ENCODE measurements around the gene ZBTB5. TPM values are rescaled to one million over a fixed set of nuclear protein-coding genes. Genes with fewer than 3 reads are reported as not detected.
A peak's percentile ranks its signal among the peaks of the same experiment; 100 is the strongest.

ZBTB5 gene
- total and polyA plus RNA-seq, 2 of the 13 experiments (the other 11 are each of a cell fraction or from before 2014, with no cell fraction given), result 12.5 to 20.5 TPM

DNA sequence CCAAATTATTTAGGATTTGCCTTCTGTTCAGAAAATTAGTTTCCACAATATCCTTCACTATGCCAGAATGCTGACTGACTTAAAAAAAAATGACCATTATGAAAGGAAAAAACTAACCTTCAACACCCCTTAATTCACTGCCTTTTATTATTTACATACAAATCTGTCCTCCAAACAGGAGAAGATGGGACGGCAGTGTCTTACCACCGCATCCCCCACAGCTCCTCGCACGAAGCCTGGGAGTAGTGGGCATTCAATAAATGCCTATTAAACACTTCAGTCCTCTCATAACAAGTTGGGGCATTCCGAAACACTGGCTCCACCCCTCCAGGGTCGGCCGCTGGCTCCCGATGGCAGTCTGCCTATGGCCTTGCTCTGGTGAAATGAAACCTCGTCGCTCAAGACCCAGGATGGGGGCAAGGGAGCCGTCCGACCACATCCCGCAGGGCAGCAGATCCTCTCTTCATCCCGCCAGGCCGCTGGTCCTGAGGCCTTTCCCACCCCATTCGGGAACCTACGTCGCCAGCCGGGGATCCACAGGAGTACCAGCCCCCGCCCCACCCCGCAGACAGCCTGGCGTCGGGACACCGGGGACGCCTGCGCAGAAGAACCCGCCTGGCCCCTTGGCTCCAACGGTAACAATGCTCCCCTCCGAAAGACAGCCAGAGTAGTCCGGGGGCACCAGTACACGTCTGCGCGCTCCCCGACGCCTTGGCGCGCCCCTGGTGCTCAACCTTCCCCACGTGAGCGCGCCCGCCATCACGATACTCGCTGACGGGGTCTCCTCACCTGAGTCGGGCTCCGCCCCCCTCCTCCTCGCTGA, 613 bp downstream of the ZBTB5 start:
- H3K4me3 ChIP-seq (replicated peaks in 1 of 3; ENCODE audit: insufficient read depth in 1 of 3, low read depth in 2 of 3, low read length in 3 of 3), result peak overlapping the region; percentile 77 to 95 (median 87)
- CTCF ChIA-PET (ENCODE audit: low intra/inter-chr PET ratio, low total read pairs), result no interaction called here
- no peaks in the 10 kb centered on the region for H3K9me3 ChIP-seq (ENCODE audit: low read length)
- POLR2A ChIA-PET, result interaction anchor here (0.6 to 2.5 kb wide), 16 partner anchors 8 to 560 kb away, joined by 3 to 34 read pairs (median 6); partner anchors contain the start of genes GRHPR, POLR1E and TOMM5
- H3K4me1 ChIP-seq (ENCODE audit: insufficient read depth, low read length), result peaks cover 36% of the 10 kb centered on the region
- H4K20me1 ChIP-seq (ENCODE audit: insufficient read depth, low read length), result peaks cover 18% of the 10 kb centered on the region
- DNase-seq (ENCODE audit: low spot score) (no peak), FAIRE-seq (no peak), ATAC-seq (peak; percentile 55)
- no peak overlapping the region for H2AFZ ChIP-seq (ENCODE audit: low read length)
- H3K36me3 ChIP-seq (replicated peaks in 1 of 2; ENCODE audit: control insufficient read depth in 1 of 2, insufficient read depth in 2 of 2, low read length in 2 of 2), result no peaks in the 10 kb centered on the region
- BruUV-seq (replicated peaks), result no TSS peak
- H3K79me2 ChIP-seq (ENCODE audit: insufficient read depth, low read length), result peaks cover 48% of the 10 kb centered on the region
- peak overlapping the region; percentile 80 for H3K4me2 ChIP-seq (ENCODE audit: low read depth, low read length)
- in situ Hi-C loops (cut with HindIII; ENCODE audit: extremely low pct_ligation_motif_present, low pct_unique_long_range_greater_than_20kb) (no loop called here), intact Hi-C loops (cut with micrococcal nuclease; ENCODE audit: unreplicated experiment) (loop anchor here (2.0 kb wide), 1 partner anchor 42 kb away; the partner anchor contains the start of gene GRHPR)
- peak overlapping the region; percentile 95 for H3K9ac ChIP-seq (ENCODE audit: insufficient read depth, low read depth, low read length)
- peak overlapping the region; percentile 95 for H3K27ac ChIP-seq (ENCODE audit: extremely low read length, insufficient read depth, low read length)
- 0% methylated on average over 16 of the region's 47 CpGs for WGBS (ENCODE audit: low lambda C conversion rate)
- H3K27me3 ChIP-seq (ENCODE audit: control insufficient read depth in 1 of 2, insufficient read depth in 2 of 2, low read length in 2 of 2), result no peaks in the 10 kb centered on the region; a peak in 1 of 5 replicates
- TF ChIP-seq ARNTL (CRISPR knock-in tag; IDR thresholded peaks at IDR 0.05) (0 out of 2 replicates have a peak, but pooled peaks have one; percentile 38), NRL (CRISPR knock-in tag; IDR thresholded peaks at IDR 0.05; ENCODE audit: borderline replicate concordance) (0 out of 2 replicates have a peak, but pooled peaks have one; percentile 57), MATR3 (CRISPR knock-in tag; IDR thresholded peaks at IDR 0.05) (no peak), ZNF160 (CRISPR knock-in tag; IDR thresholded peaks at IDR 0.05) (peak; percentile 80; the same call in 1 of the 2 replicates), SALL1 (CRISPR knock-in tag; IDR thresholded peaks at IDR 0.05) (peak; percentile 57; the same call in 1 of the 2 replicates), ZNF772 (CRISPR knock-in tag; IDR thresholded peaks at IDR 0.05) (peak; percentile 24; the same call in 1 of the 2 replicates), GABPB1 (CRISPR knock-in tag; IDR thresholded peaks at IDR 0.05) (peak; percentile 76; the same call in 1 of the 2 replicates), ASH2L (IDR thresholded peaks at IDR 0.05; ENCODE audit: insufficient read length, low read depth, low read length) (peak; percentile 76)
- TF ChIP-seq, protein P1, sequence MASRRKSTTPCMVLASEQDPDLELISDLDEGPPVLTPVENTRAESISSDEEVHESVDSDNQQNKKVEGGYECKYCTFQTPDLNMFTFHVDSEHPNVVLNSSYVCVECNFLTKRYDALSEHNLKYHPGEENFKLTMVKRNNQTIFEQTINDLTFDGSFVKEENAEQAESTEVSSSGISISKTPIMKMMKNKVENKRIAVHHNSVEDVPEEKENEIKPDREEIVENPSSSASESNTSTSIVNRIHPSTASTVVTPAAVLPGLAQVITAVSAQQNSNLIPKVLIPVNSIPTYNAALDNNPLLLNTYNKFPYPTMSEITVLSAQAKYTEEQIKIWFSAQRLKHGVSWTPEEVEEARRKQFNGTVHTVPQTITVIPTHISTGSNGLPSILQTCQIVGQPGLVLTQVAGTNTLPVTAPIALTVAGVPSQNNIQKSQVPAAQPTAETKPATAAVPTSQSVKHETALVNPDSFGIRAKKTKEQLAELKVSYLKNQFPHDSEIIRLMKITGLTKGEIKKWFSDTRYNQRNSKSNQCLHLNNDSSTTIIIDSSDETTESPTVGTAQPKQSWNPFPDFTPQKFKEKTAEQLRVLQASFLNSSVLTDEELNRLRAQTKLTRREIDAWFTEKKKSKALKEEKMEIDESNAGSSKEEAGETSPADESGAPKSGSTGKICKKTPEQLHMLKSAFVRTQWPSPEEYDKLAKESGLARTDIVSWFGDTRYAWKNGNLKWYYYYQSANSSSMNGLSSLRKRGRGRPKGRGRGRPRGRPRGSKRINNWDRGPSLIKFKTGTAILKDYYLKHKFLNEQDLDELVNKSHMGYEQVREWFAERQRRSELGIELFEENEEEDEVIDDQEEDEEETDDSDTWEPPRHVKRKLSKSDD (CRISPR knock-in tag; IDR thresholded peaks at IDR 0.05; ENCODE audit: low read depth), result peak; percentile 57; the same call in 1 of the 2 replicates
- TF ChIP-seq, protein P2, sequence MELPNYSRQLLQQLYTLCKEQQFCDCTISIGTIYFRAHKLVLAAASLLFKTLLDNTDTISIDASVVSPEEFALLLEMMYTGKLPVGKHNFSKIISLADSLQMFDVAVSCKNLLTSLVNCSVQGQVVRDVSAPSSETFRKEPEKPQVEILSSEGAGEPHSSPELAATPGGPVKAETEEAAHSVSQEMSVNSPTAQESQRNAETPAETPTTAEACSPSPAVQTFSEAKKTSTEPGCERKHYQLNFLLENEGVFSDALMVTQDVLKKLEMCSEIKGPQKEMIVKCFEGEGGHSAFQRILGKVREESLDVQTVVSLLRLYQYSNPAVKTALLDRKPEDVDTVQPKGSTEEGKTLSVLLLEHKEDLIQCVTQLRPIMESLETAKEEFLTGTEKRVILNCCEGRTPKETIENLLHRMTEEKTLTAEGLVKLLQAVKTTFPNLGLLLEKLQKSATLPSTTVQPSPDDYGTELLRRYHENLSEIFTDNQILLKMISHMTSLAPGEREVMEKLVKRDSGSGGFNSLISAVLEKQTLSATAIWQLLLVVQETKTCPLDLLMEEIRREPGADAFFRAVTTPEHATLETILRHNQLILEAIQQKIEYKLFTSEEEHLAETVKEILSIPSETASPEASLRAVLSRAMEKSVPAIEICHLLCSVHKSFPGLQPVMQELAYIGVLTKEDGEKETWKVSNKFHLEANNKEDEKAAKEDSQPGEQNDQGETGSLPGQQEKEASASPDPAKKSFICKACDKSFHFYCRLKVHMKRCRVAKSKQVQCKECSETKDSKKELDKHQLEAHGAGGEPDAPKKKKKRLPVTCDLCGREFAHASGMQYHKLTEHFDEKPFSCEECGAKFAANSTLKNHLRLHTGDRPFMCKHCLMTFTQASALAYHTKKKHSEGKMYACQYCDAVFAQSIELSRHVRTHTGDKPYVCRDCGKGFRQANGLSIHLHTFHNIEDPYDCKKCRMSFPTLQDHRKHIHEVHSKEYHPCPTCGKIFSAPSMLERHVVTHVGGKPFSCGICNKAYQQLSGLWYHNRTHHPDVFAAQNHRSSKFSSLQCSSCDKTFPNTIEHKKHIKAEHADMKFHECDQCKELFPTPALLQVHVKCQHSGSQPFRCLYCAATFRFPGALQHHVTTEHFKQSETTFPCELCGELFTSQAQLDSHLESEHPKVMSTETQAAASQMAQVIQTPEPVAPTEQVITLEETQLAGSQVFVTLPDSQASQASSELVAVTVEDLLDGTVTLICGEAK (IDR thresholded peaks at IDR 0.05), result no peak
- TF ChIP-seq, protein P2 (CRISPR knock-in tag; IDR thresholded peaks at IDR 0.05), result peak; percentile 32; the same call in 1 of the 2 replicates

Data from HepG2 (cell line).